Embryonic facial prominence (tissue), 1 donor: ENCODE data around the gene CPNE6.

Experiments
- DNase-seq: peaks from one replicate; pipeline ENCODE4 v3.0.0-alpha.2; 2016; ENCODE audit errors: extremely low spot score

The CPNE6 gene

GRCh38 chr14:24054646-24055045 is 16.7 kb upstream of the CPNE6 start:
- no peak for DNase-seq

GRCh38 chr14:24055971-24056799 is 15.2 kb upstream of the CPNE6 start:
- no peak for DNase-seq

GRCh38 chr14:24056800-24057184 is 14.6 kb upstream of the CPNE6 start:
- no peak for DNase-seq

- DNase-seq, result no peak
These were observed 14.1 kb upstream of the CPNE6 start for GRCh38 chr14:24057271-24057670.

- DNase-seq, result no peak
These were observed 13.5 kb upstream of the CPNE6 start for GRCh38 chr14:24057867-24058259.

- DNase-seq, result peak; percentile 35
These were observed 13.0 kb upstream of the CPNE6 start for GRCh38 chr14:24058260-24058950.

GRCh38 chr14:24058951-24059475 is 12.3 kb upstream of the CPNE6 start:
- no peak for DNase-seq

- no peak for DNase-seq
These were observed 11.4 kb upstream of the CPNE6 start for GRCh38 chr14:24059841-24060388.

GRCh38 chr14:24060443-24060842 is 10.9 kb upstream of the CPNE6 start:
- DNase-seq, result no peak

- no peak for DNase-seq
These were observed 10.1 kb upstream of the CPNE6 start for GRCh38 chr14:24060984-24061913.

- no peak for DNase-seq
These were observed 9.0 kb upstream of the CPNE6 start for GRCh38 chr14:24062216-24062980.

GRCh38 chr14:24063263-24063836 is 8.0 kb upstream of the CPNE6 start:
- no peak for DNase-seq

GRCh38 chr14:24064091-24064795 is 7.1 kb upstream of the CPNE6 start:
- no peak for DNase-seq

GRCh38 chr14:24064856-24065255 is 6.5 kb upstream of the CPNE6 start:
- no peak for DNase-seq

- no peak for DNase-seq
These were observed 6.0 kb upstream of the CPNE6 start for GRCh38 chr14:24065408-24065807.

GRCh38 chr14:24066496-24067132 is 4.7 kb upstream of the CPNE6 start:
- no peak for DNase-seq

GRCh38 chr14:24067133-24068082 is 4.0 kb upstream of the CPNE6 start:
- no peak for DNase-seq

- no peak for DNase-seq
These were observed 2.5 kb upstream of the CPNE6 start for GRCh38 chr14:24068711-24069410.
